Natural killer cell (primary cell): ENCODE results near the gene C12orf43. TPM values are rescaled to one million over a fixed set of nuclear protein-coding genes. Genes with fewer than 3 reads are reported as not detected.

Source experiments
- ATAC-seq, 3 donors: fragments of 150-1000 bp in 2 of 3; fragments of 200-7000 bp in 1 of 3; cut with Tn5 transposase; 1 replicate in 1 of 3; 2 replicates in 2 of 3; pipeline ENCODE4 v1.10.0; 2021; ENCODE audit warnings: mild to moderate bottlenecking in 2 of 3, moderate library complexity in 2 of 3
- DNase-seq, 2 donors: peaks; one replicate each; pipeline versions ENCODE4 v3.0.0 to v3.0.0-alpha.2; 2013 to 2021; ENCODE audit warnings: mixed read lengths in 1 of 2
- H3K27ac ChIP-seq: one replicate; pipeline ENCODE4 v1.5.1; 2013; ENCODE audit warnings: mild to moderate bottlenecking, low read length
- H3K27me3 ChIP-seq: one replicate; pipeline ENCODE4 v1.6.1; 2013; ENCODE audit warnings: low read length; ENCODE audit not compliant: control insufficient read depth, insufficient read depth
- H3K36me3 ChIP-seq: one replicate; pipeline ENCODE4 v1.6.1; 2013; ENCODE audit warnings: low read length; ENCODE audit not compliant: control insufficient read depth, insufficient read depth
- H3K4me1 ChIP-seq: one replicate; pipeline ENCODE4 v1.6.1; 2013; ENCODE audit warnings: low read length; ENCODE audit not compliant: control insufficient read depth, insufficient read depth
- H3K4me3 ChIP-seq: one replicate; pipeline ENCODE4 v1.5.1; 2013; ENCODE audit warnings: low read length
- H3K9me3 ChIP-seq: one replicate; pipeline ENCODE4 v1.6.1; 2013; ENCODE audit warnings: low read length; ENCODE audit not compliant: control insufficient read depth, insufficient read depth
- H3K27ac Mint-ChIP-seq, 2 donors: one replicate each; pipeline ENCODE4 v1.8.0; 2022; ENCODE audit warnings: mild to moderate bottlenecking in 2 of 2, mixed read lengths in 2 of 2, moderate library complexity in 1 of 2
- H3K27me3 Mint-ChIP-seq, 2 donors: one replicate each; pipeline ENCODE4 v1.8.0; 2022; ENCODE audit warnings: low read depth in 2 of 2, mixed read lengths in 2 of 2
- H3K36me3 Mint-ChIP-seq: one replicate; pipeline ENCODE4 v1.8.0; 2022; ENCODE audit warnings: mixed read lengths
- H3K4me1 Mint-ChIP-seq, 2 donors: one replicate each; pipeline ENCODE4 v1.8.0; 2022; ENCODE audit warnings: mixed read lengths in 2 of 2
- H3K4me3 Mint-ChIP-seq: one replicate; pipeline ENCODE4 v1.8.0; 2022; ENCODE audit warnings: mild to moderate bottlenecking, moderate library complexity, mixed read lengths
- H3K9me3 Mint-ChIP-seq, 2 donors: one replicate each; pipeline ENCODE4 v1.8.0; 2022; ENCODE audit warnings: mixed read lengths in 2 of 2
- CTCF ChIP-seq: fragments of 200-600 bp; IDR thresholded peaks from one replicate; pipeline ENCODE4 v1.8.0; 2022; ENCODE audit warnings: antibody characterized with exemption
- WGBS: methylation state at CpG from one replicate; pipeline ENCODE4 v1.1.7; 2013; ENCODE audit warnings: missing lambda C conversion rate; ENCODE audit not compliant: insufficient coverage; 5-methylcytosine and 5-hydroxymethylcytosine counted together
- intact Hi-C: fragments of 100-400 bp; cut with micrococcal nuclease; formaldehyde crosslinking; loops from one replicate; pipeline ENCODE4 v1.14.2; 2022
- total RNA-seq, 4 donors: library from RNA; stranded (reverse); fragments of 120-200 nt in 1 of 4; gene quantifications; one replicate each; pipeline versions ENCODE4 v1.2.3 to v1.2.4, GENCODE V29; 2013 to 2022

The C12orf43 gene
- total RNA-seq, 3 donors from 2014 or later (not counting 1 experiment from before 2014, with no cell fraction given) = 16.0 to 19.9 (median 18.0) TPM

- Mint-ChIP-seq H3K27me3 (peaks cover 7 to 13% of the 10 kb centered on the region in 2 donors), H3K4me1 (no peaks in the 10 kb centered on the region), H3K36me3 (no peaks in the 10 kb centered on the region), H3K4me3 (no peak overlapping the region), H3K9me3 (peaks cover 0 to 10% of the 10 kb centered on the region in 2 donors), H3K27ac (no peak overlapping the region)
- TF ChIP-seq CTCF = no peak
- 88% methylated on average over 11 of the region's 11 CpGs for WGBS
- intact Hi-C loops = no loop called here
- H3K36me3 ChIP-seq = no peaks in the 10 kb centered on the region
- DNase-seq (no peak), ATAC-seq (no peak)
- H3K4me3 ChIP-seq = no peak overlapping the region
- no peaks in the 10 kb centered on the region for H3K9me3 ChIP-seq
- H3K27ac ChIP-seq = no peak overlapping the region
- no peaks in the 10 kb centered on the region for H3K27me3 ChIP-seq
- peaks cover 5% of the 10 kb centered on the region for H3K4me1 ChIP-seq
Measured at GRCh38 chr12:120996133-120996746, 20.0 kb downstream of the C12orf43 start.

- no peaks in the 10 kb centered on the region for H3K27me3 ChIP-seq
- H3K4me3 ChIP-seq = no peak overlapping the region
- TF ChIP-seq CTCF = no peak
- DNase-seq (no peak), ATAC-seq (no peak)
- no peaks in the 10 kb centered on the region for H3K4me1 ChIP-seq
- intact Hi-C loops = no loop called here
- no peak overlapping the region for H3K27ac Mint-ChIP-seq
- H3K9me3 ChIP-seq = no peaks in the 10 kb centered on the region
- H3K36me3 ChIP-seq = no peaks in the 10 kb centered on the region
- H3K27me3 Mint-ChIP-seq = peaks cover 7 to 13% of the 10 kb centered on the region in 2 donors
- 84% methylated on average over 2 of the region's 2 CpGs for WGBS
- no peaks in the 10 kb centered on the region for H3K4me1 Mint-ChIP-seq
- H3K4me3 Mint-ChIP-seq = no peak overlapping the region
- H3K36me3 Mint-ChIP-seq = no peaks in the 10 kb centered on the region
- H3K27ac ChIP-seq = no peak overlapping the region
- peaks cover 0 to 10% of the 10 kb centered on the region in 2 donors for H3K9me3 Mint-ChIP-seq
Measured at GRCh38 chr12:120994589-120995337, 21.5 kb downstream of the C12orf43 start.

- Histone ChIP-seq H3K27ac (no peak overlapping the region), H3K27me3 (no peaks in the 10 kb centered on the region), H3K4me3 (no peak overlapping the region), H3K36me3 (no peaks in the 10 kb centered on the region), H3K4me1 (no peaks in the 10 kb centered on the region), H3K9me3 (no peaks in the 10 kb centered on the region)
- Mint-ChIP-seq H3K4me1 (no peaks in the 10 kb centered on the region), H3K9me3 (peaks cover 0 to 10% of the 10 kb centered on the region in 2 donors), H3K27me3 (peaks cover 7 to 13% of the 10 kb centered on the region in 2 donors), H3K36me3 (no peaks in the 10 kb centered on the region), H3K27ac (no peak overlapping the region), H3K4me3 (no peak overlapping the region)
- 94% methylated on average over 13 of the region's 15 CpGs for WGBS
- intact Hi-C loops = no loop called here
- ATAC-seq = no peak
- TF ChIP-seq CTCF = no peak
- DNase-seq = no peak
Measured at GRCh38 chr12:120994059-120994458, 22.2 kb downstream of the C12orf43 start.
